Measurements from ENCODE around the gene ACOXL. TPM values are rescaled to one million over a fixed set of nuclear protein-coding genes. Genes with fewer than 3 reads are reported as not detected.

The ACOXL gene
- total and polyA plus RNA-seq, 9 of the 15 experiments (the other 6 are each of a cell fraction or from before 2014, with no cell fraction given) = 0.31 to 0.56 TPM; not detected in 7

DNA sequence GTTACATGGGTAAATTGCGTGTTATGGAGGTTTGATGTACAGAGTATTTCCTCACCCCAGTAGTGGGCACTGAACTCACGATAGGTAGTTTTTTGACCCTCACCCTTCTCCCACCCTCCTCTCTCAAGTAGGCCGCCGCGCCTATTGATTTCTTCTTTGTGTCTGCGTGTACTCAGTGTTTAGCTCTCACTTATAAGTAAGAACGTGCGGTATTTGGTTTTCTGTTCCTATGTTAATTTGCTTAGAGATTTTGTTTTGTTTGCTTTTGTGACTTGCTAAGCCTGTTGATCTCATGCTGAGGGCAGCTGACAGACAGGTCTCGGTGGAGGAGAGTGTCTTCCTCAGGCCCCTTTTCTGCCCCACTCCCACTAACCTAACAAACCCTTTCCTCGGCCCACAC lies 36.2 kb downstream of the ACOXL start:
- in situ Hi-C loops (cut with MboI) = loop anchor here (25.0 kb wide), 1 partner anchor 981 kb away; the partner anchor contains the start of gene RGPD5
- POLR2A ChIA-PET = no interaction called here

More for the DNA sequence above, 36.2 kb downstream of the ACOXL start:
- CTCF ChIA-PET (ENCODE audit: low intra/inter-chr PET ratio) = no interaction called here
- BruUV-seq (replicated peaks) = no TSS peak
- Histone ChIP-seq H3K4me2 (ENCODE audit: insufficient read depth, low read length) (no peak overlapping the region), H3K9me1 (ENCODE audit: control insufficient read depth, insufficient read depth, low read length) (no peaks in the 10 kb centered on the region), H3K9me3 (replicated peaks; ENCODE audit: control insufficient read depth, insufficient read depth, low read depth, low read length) (no peaks in the 10 kb centered on the region), H3K4me1 (replicated peaks in 1 of 2; ENCODE audit: control insufficient read depth in 2 of 2, insufficient read depth in 2 of 2, low read length in 2 of 2) (no peaks in the 10 kb centered on the region), H2AFZ (ENCODE audit: low read depth, low read length) (no peak overlapping the region), H3K27ac (ENCODE audit: extremely low read depth, low read depth, low read length) (no peak overlapping the region), H3K36me3 (ENCODE audit: control insufficient read depth, insufficient read depth, low read length) (no peaks in the 10 kb centered on the region), H3K4me3 (no peak overlapping the region), H4K20me1 (replicated peaks; ENCODE audit: control insufficient read depth, insufficient read depth, low read length) (no peaks in the 10 kb centered on the region), H3K9ac (ENCODE audit: insufficient read depth in 1 of 2, low read depth in 2 of 2, low read length in 2 of 2) (no peak overlapping the region), H3K79me2 (ENCODE audit: control insufficient read depth, insufficient read depth, low read length) (no peaks in the 10 kb centered on the region), H3K27me3 (ENCODE audit: control insufficient read depth in 2 of 2, insufficient read depth in 2 of 2, low read length in 2 of 2) (peaks cover 18 to 53% of the 10 kb centered on the region in 2 experiments)
- no peak for ATAC-seq
- no peak for FAIRE-seq
- intact Hi-C loops (cut with micrococcal nuclease) = no loop called here
- 5% methylated on average over 10 of the region's 10 CpGs for WGBS (ENCODE audit: insufficient coverage, low coverage, missing lambda C conversion rate)
- TF ChIP-seq, protein P1, sequence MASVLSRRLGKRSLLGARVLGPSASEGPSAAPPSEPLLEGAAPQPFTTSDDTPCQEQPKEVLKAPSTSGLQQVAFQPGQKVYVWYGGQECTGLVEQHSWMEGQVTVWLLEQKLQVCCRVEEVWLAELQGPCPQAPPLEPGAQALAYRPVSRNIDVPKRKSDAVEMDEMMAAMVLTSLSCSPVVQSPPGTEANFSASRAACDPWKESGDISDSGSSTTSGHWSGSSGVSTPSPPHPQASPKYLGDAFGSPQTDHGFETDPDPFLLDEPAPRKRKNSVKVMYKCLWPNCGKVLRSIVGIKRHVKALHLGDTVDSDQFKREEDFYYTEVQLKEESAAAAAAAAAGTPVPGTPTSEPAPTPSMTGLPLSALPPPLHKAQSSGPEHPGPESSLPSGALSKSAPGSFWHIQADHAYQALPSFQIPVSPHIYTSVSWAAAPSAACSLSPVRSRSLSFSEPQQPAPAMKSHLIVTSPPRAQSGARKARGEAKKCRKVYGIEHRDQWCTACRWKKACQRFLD (CRISPR knock-in tag; IDR thresholded peaks at IDR 0.05) = no peak
- no peak for TF ChIP-seq HLTF (IDR thresholded peaks at IDR 0.05)
- no peak for TF ChIP-seq ARID2 (IDR thresholded peaks at IDR 0.05)
- no peak for TF ChIP-seq PKNOX1 (IDR thresholded peaks at IDR 0.05)
- TF ChIP-seq UBTF (IDR thresholded peaks at IDR 0.05; ENCODE audit: borderline replicate concordance in 1 of 2, low read depth in 2 of 2, low read length in 2 of 2) = no peak
- TF ChIP-seq HDAC3 (IDR thresholded peaks at IDR 0.05; ENCODE audit: borderline replicate concordance, partially characterized antibody) = no peak
- no peak for TF ChIP-seq ATF3 (IDR thresholded peaks at IDR 0.05)
- no peak for TF ChIP-seq ATF3 (CRISPR knock-in tag; conservative IDR thresholded peaks at IDR 0.05)
- TF ChIP-seq SNIP1 (IDR thresholded peaks at IDR 0.05; ENCODE audit: low read depth) = no peak
- no peak for TF ChIP-seq BACH1 (tag; IDR thresholded peaks at IDR 0.05)
- TF ChIP-seq IFI16 (CRISPR knock-in tag; IDR thresholded peaks at IDR 0.05) = no peak
- no peak for TF ChIP-seq RHOXF2B (CRISPR knock-in tag; conservative IDR thresholded peaks at IDR 0.05)
- TF ChIP-seq ZBTB8A (IDR thresholded peaks at IDR 0.05; ENCODE audit: partially characterized antibody) = no peak
- no peak for TF ChIP-seq NR3C1 (CRISPR knock-in tag; IDR thresholded peaks at IDR 0.05)
- TF ChIP-seq PHF8 (IDR thresholded peaks at IDR 0.05; ENCODE audit: borderline replicate concordance, low read length) = no peak
- no peak for TF ChIP-seq ZSCAN32 (CRISPR knock-in tag; IDR thresholded peaks at IDR 0.05)
- TF ChIP-seq ELF1 (tag; IDR thresholded peaks at IDR 0.05) = no peak
- TF ChIP-seq CBX1 (IDR thresholded peaks at IDR 0.05; ENCODE audit: low read depth) = no peak
- DNase-seq (ENCODE audit: extremely low read depth in 1 of 4, low spot score in 3 of 4) = no peak

Data from K562 (cell line).